ENCODE measurements around the gene RNF14.

Gene RNF14

GRCh38 chr5:142013734-142014521 is 45.0 kb downstream of the RNF14 start:
- TF ChIP-seq, protein P1, sequence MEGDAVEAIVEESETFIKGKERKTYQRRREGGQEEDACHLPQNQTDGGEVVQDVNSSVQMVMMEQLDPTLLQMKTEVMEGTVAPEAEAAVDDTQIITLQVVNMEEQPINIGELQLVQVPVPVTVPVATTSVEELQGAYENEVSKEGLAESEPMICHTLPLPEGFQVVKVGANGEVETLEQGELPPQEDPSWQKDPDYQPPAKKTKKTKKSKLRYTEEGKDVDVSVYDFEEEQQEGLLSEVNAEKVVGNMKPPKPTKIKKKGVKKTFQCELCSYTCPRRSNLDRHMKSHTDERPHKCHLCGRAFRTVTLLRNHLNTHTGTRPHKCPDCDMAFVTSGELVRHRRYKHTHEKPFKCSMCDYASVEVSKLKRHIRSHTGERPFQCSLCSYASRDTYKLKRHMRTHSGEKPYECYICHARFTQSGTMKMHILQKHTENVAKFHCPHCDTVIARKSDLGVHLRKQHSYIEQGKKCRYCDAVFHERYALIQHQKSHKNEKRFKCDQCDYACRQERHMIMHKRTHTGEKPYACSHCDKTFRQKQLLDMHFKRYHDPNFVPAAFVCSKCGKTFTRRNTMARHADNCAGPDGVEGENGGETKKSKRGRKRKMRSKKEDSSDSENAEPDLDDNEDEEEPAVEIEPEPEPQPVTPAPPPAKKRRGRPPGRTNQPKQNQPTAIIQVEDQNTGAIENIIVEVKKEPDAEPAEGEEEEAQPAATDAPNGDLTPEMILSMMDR (IDR thresholded peaks at IDR 0.05; ENCODE audit: low read length, missing control alignments), result no peak
- no peak overlapping the region for H3K4me3 ChIP-seq (replicated peaks; ENCODE audit: low read depth, low read length)
- peak; percentile 59 for DNase-seq (ENCODE audit: low read depth)

GRCh38 chr5:142014911-142015584 is 46.1 kb downstream of the RNF14 start:
- no peak overlapping the region for H3K4me3 ChIP-seq (replicated peaks; ENCODE audit: low read depth, low read length)
- DNase-seq (ENCODE audit: low read depth), result peak; percentile 70
- TF ChIP-seq, protein P1 (IDR thresholded peaks at IDR 0.05; ENCODE audit: low read length, missing control alignments), result peak; percentile 42

DNA sequence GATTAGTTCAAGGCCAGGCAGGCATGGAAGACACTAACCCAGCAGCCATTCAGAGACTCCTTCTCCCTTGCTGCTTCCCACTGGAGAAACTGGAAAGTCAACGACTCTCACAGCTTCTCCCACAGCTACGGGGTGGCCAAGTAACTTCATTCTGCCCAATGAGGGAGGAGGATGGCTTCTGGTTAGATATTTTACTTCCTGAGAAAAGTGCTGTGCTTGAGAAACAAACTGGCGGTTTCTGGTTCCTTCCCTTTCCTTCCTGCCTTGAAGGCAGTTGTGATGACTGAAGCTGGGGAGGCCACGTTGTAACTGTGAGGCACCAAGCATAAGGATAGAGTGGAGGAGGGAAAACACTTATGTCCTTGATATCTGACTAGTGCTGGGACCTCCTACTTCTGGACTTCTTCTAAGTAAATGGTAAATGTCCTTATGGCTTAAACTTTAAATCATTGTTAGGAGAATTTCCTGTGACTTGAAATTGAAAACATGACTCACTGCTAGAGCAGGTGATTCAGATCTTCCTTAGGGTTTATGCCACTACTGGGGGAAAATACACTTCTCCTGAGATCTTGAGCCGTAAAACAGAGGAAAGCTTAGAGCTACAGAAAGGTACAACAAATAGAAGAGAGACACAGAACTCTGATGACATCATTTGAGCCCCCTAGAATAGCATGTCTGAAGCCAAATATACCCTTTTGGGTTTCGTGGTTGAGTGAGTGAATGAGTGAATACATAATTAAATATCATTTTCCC is 47.1 kb downstream of the RNF14 start:
- no peak overlapping the region for H3K4me3 ChIP-seq (replicated peaks; ENCODE audit: low read depth, low read length)
- DNase-seq (ENCODE audit: low read depth), result peak; percentile 58
- TF ChIP-seq, protein P1 (IDR thresholded peaks at IDR 0.05; ENCODE audit: low read length, missing control alignments), result no peak

DNA sequence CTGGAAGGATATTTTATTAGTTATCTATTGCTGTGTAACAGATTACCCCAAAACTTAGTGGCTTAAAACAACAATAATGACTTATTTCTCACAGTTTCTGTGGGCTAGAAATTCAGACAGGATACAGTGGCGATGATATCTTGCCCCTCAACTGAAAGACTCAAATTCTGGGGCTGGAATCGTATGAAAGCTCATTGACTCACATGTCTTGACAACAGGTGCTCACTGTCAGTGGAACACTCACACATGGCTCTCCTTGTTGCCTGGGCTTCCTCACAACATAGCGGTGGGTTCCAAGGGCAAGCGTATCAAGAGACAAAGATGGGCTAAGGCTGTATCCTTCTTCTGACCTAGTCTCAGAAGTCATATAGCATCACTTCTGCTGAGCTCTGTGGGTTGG is 47.7 kb downstream of the RNF14 start:
- no peak for DNase-seq (ENCODE audit: low read depth)
- no peak overlapping the region for H3K4me3 ChIP-seq (replicated peaks; ENCODE audit: low read depth, low read length)
- TF ChIP-seq, protein P1 (IDR thresholded peaks at IDR 0.05; ENCODE audit: low read length, missing control alignments), result no peak

DNA sequence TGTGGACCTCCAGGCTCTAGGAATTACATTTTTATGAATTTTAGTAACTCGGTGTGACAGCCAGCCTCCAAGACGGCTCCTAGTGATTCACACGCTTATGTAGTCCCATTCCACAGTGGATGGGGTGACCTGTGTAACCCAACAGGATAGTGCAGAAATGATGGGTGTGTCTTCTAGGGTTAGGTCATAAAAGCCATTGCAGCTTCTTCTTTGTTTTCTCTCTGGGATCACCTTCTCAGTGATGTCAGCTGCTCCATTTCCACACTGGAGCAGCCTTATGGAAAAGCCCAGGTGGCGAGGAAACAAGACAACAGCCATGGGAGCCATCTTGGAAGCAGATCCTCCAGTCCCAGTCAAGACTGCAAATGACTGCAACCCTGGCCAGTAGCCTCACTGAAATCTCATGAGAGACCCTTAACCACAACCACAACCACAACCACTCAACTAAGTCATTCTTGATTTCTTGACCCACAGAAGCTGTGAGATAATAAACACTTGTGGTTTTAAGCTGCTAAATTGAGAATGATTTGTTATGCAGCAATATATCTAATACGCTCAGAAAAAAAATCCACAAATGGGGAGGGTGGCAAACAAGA is 49.0 kb downstream of the RNF14 start:
- no peak overlapping the region for H3K4me3 ChIP-seq (replicated peaks; ENCODE audit: low read depth, low read length)
- DNase-seq (ENCODE audit: low read depth), result no peak
- TF ChIP-seq, protein P1 (IDR thresholded peaks at IDR 0.05; ENCODE audit: low read length, missing control alignments), result no peak

DNA sequence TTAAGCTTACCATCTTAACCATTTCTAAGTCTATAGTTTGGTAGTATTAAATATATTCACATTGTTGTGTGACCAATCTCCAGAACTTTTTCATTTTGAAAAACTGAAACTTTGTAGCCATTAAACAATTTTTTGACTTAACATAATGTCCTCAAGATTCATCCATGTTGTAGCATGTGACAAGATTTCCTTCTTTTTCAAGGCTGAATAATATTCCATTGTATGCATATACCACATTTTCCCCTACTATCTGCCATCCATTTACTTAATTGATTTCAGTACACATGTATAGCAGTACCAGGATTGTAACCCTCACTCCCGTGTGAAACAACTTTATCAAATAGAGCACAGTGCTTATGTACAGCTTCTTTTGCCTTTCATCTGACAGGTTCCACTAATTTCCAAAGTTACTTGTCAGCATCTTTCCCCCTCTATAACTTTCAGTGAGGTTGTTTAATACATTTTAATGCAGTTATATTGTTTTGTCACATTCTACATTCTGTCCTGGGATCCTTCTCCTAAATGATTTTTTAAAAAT is 51.3 kb downstream of the RNF14 start:
- no peak overlapping the region for H3K4me3 ChIP-seq (replicated peaks; ENCODE audit: low read depth, low read length)
- DNase-seq (ENCODE audit: low read depth), result no peak
- TF ChIP-seq, protein P1 (IDR thresholded peaks at IDR 0.05; ENCODE audit: low read length, missing control alignments), result no peak

All from fibroblast of pulmonary artery (primary cell).